ENCODE data around the gene AHSA1.

AHSA1 gene

GRCh38 chr14:77473921-77474320, 16.0 kb downstream of the AHSA1 start:
- no peak for DNase-seq (ENCODE audit: low read depth)

DNA sequence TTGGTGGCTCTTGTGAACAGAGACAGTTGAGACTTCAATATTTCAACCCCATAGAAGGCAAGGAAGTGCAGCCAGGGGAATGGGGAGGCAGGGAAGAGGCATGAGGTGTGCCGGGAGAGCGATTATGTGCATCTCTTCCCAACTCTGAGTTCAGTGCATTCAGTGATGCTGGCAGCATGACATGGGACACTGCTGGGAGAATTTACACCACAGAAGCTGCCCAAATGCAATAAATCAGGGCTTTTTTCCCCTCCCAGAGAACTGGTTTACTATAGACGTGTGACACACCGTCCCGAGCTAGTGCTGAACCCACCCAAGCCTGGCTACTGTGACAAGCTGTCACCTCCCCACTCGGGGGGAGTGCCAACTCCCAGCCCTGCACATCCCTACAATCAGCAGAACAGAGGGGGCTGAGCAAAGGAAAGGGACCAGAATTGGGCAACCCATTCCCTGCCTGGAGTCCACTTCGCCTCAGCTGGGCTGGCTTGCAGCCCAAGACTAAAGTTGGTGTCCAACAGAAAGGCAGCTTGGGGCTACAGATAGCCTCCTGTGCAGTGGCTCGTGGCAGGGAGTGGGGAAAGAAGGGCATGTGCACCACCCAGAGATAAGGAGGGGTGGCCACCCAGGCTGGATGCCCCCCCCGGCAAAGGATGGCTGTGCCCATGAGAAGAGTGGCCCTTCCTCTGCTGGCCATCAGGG, 16.7 kb downstream of the AHSA1 start:
- DNase-seq (ENCODE audit: low read depth) = no peak

DNA sequence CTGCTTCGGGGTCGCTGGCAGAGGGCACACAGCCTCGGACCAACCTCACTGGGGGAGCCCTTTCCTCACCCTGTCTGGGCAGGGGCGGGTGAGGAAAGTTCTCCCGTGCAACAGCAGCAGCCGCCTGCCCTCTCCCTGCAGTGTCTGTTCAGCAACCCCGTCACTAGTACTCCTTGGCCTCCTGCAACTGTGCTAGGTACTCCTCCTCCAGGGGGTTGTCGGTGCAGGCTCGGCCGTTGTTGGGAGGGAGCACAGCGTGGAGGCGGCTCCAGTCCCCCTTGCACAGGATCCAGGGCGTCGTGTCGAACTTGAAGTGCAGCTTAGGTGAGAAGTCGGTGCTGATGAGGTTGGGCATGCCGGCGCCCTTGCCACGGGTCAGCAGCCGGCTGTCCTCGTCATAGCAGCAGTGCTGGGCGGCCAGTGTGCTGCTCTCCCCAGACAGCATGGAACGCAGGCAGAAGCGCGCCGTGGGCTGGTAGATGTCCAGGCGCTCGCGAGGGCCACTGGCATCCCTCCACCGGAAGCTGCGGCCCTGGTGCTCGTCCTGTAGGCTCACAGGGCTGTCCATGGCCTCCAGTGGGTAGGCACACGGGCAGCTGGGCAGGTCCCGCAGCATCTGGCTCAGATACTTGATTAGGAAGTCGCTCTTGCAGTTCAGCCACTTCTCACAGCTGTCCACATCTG, 17.7 kb downstream of the AHSA1 start:
- DNase-seq (ENCODE audit: low read depth) = no peak

DNA sequence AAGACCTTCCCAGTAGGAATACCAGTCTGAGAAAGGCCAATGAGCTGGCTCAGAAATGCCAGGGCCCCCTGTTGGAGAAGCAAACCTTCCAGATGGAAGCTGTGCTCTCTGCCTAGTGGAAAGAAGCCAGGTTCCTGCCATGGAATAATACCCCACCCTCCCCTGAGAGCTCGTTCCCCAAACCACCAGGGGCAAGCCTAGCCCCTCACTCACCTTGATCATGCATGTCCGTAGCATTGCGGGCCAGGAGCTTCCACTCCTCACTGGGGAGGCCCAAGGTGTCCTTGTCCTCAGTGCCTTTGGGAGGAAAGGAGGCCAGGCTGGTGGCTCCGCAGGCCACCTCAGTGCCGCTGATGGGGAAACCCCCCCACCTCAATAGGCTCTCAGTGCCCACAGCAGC, 20.1 kb downstream of the AHSA1 start:
- no peak for DNase-seq (ENCODE audit: low read depth)

DNA sequence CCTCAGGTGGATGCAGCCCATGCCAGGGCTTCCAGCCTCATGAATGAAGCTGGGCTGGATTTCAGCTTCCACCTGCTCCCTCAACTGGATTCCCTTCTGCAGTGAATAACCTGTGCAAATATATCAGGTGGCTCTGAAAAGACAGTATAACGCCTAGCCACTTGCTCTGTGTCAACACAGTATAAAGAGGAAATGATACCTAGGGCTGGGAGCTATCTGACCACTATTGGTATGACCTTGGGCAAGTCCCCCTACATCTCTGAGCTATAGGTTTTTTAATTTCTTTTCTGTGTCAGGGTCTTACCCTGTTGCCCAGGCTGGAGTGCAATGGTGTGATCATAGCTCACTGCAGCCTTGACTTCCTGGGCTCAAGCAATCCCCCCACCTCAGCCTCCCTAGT, 20.9 kb downstream of the AHSA1 start:
- no peak for DNase-seq (ENCODE audit: low read depth)

- DNase-seq (ENCODE audit: low read depth) = no peak
Measured at GRCh38 chr14:77482422-77482821, 24.5 kb downstream of the AHSA1 start.

GRCh38 chr14:77485256-77485655, 27.4 kb downstream of the AHSA1 start:
- no peak for DNase-seq (ENCODE audit: low read depth)

DNA sequence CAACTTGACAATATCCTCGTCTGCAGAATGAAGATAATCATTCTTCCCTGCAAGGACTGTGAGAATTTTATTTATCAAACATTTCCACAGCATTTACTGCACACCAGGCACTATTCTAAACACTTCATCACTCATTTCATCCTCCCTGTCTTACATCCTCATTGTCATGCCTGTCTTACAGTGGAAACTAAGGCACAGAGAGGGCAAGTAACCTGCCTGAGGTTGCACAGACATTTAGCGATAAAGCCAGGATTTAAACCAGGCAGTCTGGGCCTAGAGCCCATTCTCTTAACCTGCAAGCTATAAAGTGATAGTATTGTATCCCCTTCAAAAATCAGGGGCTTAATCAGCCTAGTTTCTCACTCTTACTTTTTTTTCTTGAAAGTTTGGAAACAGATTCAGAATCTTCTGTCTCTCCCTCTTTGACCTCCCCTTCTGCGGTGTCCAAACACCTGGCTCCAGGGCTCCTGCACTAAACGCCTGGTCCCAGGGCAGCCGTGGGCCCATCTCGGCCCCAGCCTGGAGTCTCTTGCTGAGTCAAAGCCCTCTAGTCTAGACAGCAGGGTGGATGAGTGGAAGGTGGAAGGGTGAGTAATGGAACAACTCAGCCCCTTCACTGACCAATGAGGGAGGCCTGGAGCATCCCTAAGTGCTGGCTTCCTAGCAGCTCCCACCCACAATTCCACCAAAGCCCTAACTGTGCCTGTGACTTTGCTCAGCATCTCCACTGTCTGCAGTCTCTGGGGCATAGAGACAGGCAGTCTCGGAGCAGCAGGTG, 28.2 kb downstream of the AHSA1 start:
- DNase-seq (ENCODE audit: low read depth) = no peak

- no peak for DNase-seq (ENCODE audit: low read depth)
Measured at GRCh38 chr14:77488558-77488957, 30.7 kb downstream of the AHSA1 start.

DNA sequence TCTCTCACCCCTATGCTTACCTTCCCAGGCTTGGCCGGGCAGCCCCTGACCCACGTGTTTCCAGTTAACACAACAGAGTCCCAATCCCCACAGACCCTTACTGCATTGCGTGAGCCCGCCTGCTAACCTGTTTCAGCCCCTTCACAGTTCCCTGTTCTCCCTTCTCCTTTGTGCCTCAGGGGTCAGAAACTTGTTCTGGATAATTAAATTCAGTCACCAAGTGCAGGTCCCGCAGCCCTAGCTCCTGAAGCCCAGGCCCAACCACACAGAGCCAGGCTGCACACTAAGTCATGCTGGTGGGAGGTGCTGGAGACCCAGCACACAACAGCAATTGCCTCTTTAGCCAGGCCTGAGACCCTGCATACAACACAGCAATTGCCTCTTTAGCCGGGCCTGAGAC, 31.1 kb downstream of the AHSA1 start:
- DNase-seq (ENCODE audit: low read depth) = no peak

DNA sequence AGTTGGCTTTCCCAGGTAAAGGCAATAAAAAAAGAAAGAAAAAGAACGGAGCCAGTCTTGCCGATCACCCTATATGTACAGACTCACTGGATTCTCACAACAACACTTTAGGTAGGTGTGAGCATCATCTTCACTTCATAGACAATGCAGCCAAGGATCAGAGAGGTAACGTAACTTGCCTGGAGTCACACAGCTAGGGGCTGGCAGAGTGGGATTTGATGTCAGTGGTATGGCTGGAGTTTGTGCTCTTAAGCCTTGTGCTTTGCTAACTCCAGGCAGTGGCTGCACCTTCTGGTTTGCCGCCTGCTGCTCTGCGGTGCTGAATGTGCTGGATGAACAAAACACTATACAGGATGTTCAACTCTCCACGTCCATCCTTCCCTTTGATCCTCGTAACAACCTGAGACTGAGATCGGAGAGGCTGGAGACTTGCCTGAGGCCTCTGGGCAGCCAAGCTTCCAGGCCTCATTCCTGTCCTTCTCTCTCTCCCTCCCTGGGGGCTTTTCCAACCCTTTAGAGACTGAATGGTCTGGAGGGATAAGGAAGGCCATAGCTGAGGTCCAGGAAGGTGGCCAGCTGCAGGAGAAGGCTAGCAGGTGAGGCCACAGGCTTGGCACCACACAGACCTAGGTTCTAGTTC, 32.6 kb downstream of the AHSA1 start:
- DNase-seq (ENCODE audit: low read depth) = no peak

DNA sequence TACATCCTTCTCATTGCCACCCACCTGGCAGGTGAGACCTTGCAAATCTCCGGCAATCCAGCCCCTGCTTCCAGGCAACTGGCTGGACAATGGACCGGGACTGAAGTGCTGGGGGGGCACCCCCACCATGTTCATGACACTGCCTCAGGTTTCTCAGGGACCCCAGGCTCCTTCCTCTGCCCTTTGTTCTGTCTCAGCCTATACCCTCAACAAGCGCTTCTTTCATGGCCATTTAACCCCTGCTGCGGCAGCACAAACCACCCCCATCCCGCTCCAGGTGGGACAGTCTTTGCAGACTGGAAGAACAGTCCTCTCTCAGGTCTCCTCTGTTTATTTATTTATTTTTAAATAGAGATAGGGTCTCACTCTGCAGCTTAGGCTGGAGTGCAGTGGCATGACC, 33.2 kb downstream of the AHSA1 start:
- DNase-seq (ENCODE audit: low read depth) = no peak

DNA sequence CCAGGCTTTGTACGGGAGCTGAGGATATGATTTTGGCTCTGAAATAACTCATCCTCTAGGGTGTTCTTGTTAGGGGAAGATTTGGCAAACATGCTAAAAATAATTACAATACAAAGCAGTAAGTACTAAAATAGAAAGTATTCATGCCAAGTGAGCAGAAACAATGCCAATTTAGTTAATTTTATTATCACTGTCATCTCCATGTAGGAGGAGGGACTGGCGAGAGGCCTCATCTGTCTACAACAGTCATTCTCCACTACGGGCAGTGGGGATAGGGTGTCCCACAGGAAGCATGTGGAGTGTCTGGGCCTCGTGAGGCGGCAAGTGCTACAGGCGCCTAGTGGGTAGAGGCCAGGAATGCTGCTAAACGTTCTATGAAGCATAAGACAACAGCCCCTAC, 37.4 kb downstream of the AHSA1 start:
- DNase-seq (ENCODE audit: low read depth) = no peak

DNA sequence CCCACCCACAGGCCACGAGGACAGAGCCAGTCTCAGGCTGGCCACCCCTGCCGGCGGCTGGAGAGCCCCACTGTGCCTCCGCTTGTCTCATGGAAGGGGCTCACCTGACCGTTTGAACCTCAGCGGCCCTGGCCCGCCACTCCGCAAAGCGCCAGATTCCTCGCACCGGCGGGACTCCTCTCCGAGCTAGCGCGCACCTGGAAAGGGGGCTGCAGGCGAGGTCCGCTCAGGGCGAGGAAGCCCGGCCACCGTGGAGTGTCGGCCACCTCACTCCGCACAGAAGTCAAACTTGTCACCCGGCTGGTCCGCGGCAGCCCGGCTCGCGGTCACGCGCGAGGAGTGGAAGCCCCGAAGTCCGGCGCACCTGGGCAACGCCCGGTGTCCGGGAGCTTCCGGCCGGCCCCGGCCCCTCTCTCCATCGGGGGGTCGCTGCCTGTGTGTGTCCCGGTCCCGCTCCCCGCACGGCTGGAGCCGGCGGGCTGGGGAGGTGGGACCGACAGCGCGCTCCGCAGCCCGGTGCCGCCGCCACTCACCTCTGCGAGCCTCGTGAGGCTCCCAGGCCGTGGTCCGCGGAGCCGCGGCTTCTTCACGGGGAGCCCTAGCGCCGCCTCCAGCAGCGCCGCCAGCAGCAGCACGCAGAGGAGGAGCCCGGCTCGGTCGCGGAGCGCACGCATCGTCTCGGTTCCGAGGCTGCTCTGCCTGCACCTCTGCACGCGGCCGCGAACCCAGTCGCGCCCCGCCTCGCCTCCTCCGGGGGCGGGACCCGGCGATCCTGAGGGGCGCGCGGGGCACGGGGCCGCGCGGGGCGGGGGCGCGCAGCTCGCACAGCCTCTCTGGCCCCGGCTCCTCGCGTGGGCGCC, 40.5 kb downstream of the AHSA1 start, which contains the start of gene ISM2:
Gene ISM2, minus strand, starts transcription at position 697 of the 860 bp plus-strand sequence. Its CDS starts 23 bp downstream, at position 674.
- peak; percentile 26 for DNase-seq (ENCODE audit: low read depth)

DNA sequence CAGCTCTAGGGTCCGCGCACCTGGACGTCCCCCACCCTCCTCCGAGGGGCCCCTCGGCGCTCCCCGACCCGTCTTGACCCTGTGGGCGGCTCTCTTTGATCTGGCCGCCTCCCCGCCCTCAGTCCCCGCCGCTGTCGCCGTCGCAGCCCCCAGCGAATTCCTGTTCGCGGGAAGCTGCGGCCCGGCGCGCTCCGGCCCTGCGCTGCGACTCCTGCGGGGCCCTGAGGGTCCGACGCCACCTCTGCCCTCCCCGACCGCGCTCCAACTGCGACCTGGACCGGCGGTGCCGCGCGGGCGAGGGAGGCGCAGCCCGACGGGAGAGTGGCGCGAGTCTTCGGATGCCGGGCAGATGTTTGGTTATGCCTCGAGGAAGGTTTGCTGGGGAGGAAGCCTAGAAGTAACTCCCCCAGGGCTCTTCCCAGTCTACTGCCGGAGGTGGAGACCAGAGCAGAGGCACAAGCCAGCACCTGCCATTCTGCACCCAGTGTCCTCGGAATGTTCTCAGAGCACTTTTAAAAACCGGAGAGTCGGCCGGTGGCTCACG, 41.2 kb downstream of the AHSA1 start:
- DNase-seq (ENCODE audit: low read depth) = no peak

- no peak for DNase-seq (ENCODE audit: low read depth)
Measured at GRCh38 chr14:77502109-77502782, 44.4 kb downstream of the AHSA1 start.

- no peak for DNase-seq (ENCODE audit: low read depth)
Measured at GRCh38 chr14:77503138-77503537, 45.2 kb downstream of the AHSA1 start.

DNA sequence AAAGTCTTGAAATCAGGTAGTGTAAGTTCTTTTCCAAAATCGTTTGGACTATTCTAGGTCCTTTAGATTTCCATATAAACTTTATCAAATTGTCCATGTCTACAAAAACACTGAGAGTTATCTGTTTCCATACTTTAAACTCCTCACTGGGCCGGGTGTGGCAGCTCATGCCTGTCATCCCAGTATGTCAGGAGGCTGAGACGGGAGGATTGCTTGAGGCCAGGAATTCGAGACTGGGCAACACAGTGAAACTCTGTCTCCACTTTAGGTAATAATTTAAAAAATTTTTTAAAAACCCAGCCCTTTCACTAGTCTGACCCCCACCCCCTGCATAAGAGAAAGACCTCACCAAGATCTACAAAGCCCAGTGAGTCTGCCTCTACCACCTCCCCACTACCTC, 47.1 kb downstream of the AHSA1 start:
- no peak for DNase-seq (ENCODE audit: low read depth)

DNA sequence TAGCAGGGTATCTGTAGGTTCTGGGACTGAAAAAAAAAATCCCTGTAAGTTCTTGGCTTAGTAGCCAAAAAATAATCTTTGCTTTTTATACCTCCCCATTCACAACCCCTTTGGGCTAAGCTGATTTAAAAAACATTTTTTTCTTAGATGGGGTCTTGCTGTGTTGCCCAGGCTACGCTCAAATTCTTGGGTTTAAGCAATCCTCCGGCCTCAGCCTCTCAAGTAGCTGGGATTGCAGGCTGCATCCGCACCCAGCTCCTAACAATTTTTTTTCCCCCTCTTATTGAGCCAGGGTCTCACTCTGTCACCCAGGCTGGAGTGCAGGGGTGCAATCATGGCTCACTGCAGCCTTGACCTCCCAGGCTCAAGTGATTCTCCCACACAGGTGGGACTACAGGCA, 49.9 kb downstream of the AHSA1 start:
- no peak for DNase-seq (ENCODE audit: low read depth)

DNA sequence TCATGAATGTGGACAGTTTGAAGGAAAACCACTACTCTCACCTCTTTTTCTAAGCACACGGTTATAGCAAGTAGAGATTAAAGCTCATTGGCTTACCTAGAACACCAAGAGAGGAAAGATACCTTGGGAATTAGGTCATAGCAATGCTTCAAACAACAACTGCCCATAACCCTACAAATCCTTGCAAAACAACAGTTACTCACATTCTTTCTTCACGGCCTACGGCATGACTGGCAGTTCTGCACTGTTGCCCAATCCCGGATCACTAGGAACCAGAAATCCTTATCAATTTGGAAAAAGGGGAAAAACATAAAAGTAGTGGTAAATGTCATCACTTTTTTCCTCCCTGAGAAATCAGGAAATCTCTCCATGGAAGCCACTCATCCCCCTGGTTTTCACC, 50.4 kb downstream of the AHSA1 start:
- DNase-seq (ENCODE audit: low read depth) = no peak

DNA sequence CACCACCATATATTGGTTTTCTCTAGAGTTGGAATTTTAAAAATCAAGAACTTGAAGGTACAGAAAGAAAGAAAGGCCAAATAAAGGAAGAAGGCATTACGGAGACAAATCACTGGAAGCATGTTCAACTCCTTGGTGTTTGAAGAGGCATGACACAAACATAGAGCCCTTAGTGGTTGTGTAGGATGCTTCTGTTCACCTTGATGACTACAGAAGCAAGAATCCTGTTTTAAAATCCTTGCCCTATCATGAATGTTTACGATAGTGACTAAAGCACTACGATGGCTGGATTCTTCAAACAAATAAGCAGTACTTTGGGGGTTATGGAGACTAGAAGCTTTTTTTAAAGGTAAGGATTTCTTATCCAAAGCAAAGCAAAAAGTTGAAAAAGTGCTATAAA, 51.0 kb downstream of the AHSA1 start:
- DNase-seq (ENCODE audit: low read depth) = no peak

All from stimulated activated CD4-positive, alpha-beta T cell treated with anti-CD3 and anti-CD28 coated beads, Interleukin-2, amount 100 ng/mL, for 4 hours (primary cell).